ENCODE measurements around the gene PRPF40A. TPM values are rescaled to one million over a fixed set of nuclear protein-coding genes. Genes with fewer than 3 reads are reported as not detected.

Gene PRPF40A
- total and polyA plus RNA-seq, 2 of the 13 experiments (the other 11 are each of a cell fraction or from before 2014, with no cell fraction given): 146 to 207 TPM

GRCh38 chr2:152701198-152701597 is 16.1 kb downstream of the PRPF40A start:
- peaks cover 32% of the 10 kb centered on the region for H4K20me1 ChIP-seq (ENCODE audit: insufficient read depth, low read length)
- 98% methylated on average over 7 of the region's 7 CpGs for WGBS (ENCODE audit: low lambda C conversion rate)
- H3K79me2 ChIP-seq (ENCODE audit: insufficient read depth, low read length): peaks cover 99% of the 10 kb centered on the region
- no peak overlapping the region for H3K4me3 ChIP-seq (replicated peaks in 1 of 3; ENCODE audit: insufficient read depth in 1 of 3, low read depth in 2 of 3, low read length in 3 of 3)
- POLR2A ChIA-PET: no interaction called here
- peak; percentile 68; the same call in 1 of the 2 replicates for TF ChIP-seq TP53 (CRISPR knock-in tag; conservative IDR thresholded peaks at IDR 0.05)
- 0 out of 2 replicates have a peak, but pooled peaks have one; percentile 11 for TF ChIP-seq CEBPB (IDR thresholded peaks at IDR 0.05; ENCODE audit: borderline replicate concordance, low read depth, low read length)
- TF ChIP-seq TOE1 (CRISPR knock-in tag; IDR thresholded peaks at IDR 0.05): no peak
- peak; percentile 95 for TF ChIP-seq ZBTB33 (CRISPR knock-in tag; IDR thresholded peaks at IDR 0.05)
- TF ChIP-seq, protein P1, sequence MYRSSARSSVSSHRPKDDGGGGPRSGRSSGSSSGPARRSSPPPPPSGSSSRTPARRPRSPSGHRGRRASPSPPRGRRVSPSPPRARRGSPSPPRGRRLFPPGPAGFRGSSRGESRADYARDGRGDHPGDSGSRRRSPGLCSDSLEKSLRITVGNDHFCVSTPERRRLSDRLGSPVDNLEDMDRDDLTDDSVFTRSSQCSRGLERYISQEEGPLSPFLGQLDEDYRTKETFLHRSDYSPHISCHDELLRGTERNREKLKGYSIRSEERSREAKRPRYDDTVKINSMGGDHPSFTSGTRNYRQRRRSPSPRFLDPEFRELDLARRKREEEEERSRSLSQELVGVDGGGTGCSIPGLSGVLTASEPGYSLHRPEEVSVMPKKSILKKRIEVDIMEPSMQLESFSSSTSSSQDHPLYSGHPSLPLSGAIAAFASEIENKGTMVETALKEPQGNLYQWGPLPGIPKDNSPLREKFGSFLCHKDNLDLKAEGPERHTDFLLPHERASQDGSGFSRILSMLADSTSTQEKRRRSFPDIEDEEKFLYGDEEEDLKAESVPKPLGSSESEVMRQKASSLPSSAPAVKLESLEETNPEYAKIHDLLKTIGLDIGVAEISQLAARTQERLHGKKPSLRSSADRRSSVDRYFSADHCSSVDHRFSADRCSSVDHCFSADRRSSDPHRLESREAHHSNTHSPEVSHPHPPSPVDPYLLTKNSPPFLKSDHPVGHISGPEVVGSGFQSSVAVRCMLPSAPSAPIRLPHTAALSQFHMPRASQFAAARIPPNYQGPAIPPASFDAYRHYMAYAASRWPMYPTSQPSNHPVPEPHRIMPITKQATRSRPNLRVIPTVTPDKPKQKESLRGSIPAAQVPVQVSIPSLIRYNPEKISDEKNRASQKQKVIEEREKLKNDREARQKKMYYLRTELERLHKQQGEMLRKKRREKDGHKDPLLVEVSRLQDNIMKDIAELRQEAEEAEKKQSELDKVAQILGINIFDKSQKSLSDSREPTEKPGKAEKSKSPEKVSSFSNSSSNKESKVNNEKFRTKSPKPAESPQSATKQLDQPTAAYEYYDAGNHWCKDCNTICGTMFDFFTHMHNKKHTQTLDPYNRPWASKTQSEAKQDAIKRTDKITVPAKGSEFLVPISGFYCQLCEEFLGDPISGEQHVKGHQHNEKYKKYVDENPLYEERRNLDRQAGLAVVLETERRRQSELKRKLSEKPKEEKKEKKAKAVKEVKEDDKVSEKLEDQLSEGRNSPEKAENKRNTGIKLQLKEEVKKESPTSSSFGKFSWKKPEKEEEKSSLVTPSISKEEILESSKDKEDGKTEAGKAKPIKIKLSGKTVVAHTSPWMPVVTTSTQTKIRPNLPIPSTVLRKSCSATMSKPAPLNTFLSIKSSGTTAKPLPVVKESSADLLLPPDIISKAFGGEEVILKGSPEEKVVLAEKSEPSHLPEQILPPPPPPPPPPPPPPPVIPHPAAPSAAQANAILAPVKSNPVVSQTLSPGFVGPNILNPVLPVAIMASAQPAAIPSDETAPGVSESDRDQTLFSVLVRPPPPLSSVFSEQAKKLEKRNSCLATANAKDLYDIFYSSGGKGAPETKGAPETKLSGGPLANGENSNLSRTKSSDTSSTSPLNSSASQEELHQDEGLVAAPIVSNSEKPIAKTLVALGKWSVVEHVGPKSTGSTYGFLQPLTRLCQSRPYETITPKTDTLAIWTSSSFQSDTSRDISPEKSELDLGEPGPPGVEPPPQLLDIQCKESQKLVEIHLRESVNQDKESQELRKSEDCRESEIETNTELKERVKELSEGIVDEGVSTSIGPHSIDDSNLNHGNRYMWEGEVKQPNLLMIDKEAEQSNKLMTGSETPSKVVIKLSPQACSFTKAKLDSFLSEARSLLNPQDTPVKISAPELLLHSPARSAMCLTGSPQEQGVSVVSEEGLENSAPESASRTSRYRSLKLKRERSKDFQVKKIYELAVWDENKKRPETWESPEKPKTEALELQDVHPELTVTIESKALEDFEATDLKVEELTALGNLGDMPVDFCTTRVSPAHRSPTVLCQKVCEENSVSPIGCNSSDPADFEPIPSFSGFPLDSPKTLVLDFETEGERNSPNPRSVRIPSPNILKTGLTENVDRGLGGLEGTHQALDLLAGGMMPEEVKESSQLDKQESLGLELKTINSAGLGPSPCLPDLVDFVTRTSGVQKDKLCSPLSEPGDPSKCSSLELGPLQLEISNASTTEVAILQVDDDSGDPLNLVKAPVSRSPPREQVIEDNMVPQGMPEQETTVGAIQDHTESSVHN (CRISPR knock-in tag; IDR thresholded peaks at IDR 0.05): no peak
- TF ChIP-seq ZNF335 (CRISPR knock-in tag; IDR thresholded peaks at IDR 0.05): no peak
- no peak overlapping the region for H3K4me2 ChIP-seq (ENCODE audit: low read depth, low read length)
- no peaks in the 10 kb centered on the region for H3K27me3 ChIP-seq (ENCODE audit: control insufficient read depth in 1 of 2, insufficient read depth in 2 of 2, low read length in 2 of 2)
- peak overlapping the region; percentile 38 for H3K27ac ChIP-seq (ENCODE audit: extremely low read length, insufficient read depth, low read length)
- H2AFZ ChIP-seq (ENCODE audit: low read length): no peak overlapping the region
- CTCF ChIA-PET (ENCODE audit: low intra/inter-chr PET ratio, low total read pairs): no interaction called here
- peaks cover 9 to 46% of the 10 kb centered on the region in 2 experiments for H3K36me3 ChIP-seq (replicated peaks in 1 of 2; ENCODE audit: control insufficient read depth in 1 of 2, insufficient read depth in 2 of 2, low read length in 2 of 2)
- in situ Hi-C loops (cut with HindIII; ENCODE audit: extremely low pct_ligation_motif_present, low pct_unique_long_range_greater_than_20kb): no loop called here
- H3K9me3 ChIP-seq (ENCODE audit: low read length): no peaks in the 10 kb centered on the region
- no TSS peak for BruUV-seq (replicated peaks)
- ATAC-seq (peak; percentile 15; the same call in 1 of the 3 replicates), FAIRE-seq (no peak), DNase-seq (ENCODE audit: low spot score) (no peak)
- intact Hi-C loops (cut with micrococcal nuclease; ENCODE audit: unreplicated experiment): no loop called here
- no peak overlapping the region for H3K9ac ChIP-seq (ENCODE audit: insufficient read depth, low read depth, low read length)
- 0 out of 2 replicates have a peak, but pooled peaks cover 6% of the 10 kb centered on the region for H3K4me1 ChIP-seq (ENCODE audit: insufficient read depth, low read length)

Data from HepG2 (cell line).